ENCODE results near the gene ADAM19. TPM values are rescaled to one million over a fixed set of nuclear protein-coding genes. Genes with fewer than 3 reads are reported as not detected.

The ADAM19 gene
- total RNA-seq, 4 donors from 2014 or later, result 4.0 to 28.1 (median 15.1) TPM

GRCh38 chr5:157520911-157521703, 54.5 kb downstream of the ADAM19 start:
- Histone ChIP-seq H3K27me3 (no peaks in the 10 kb centered on the region), H3K4me1 (peaks cover 0 to 28% (median 16%) of the 10 kb centered on the region in 4 donors), H3K36me3 (no peaks in the 10 kb centered on the region), H3K9me3 (no peaks in the 10 kb centered on the region), H3K27ac (peak overlapping the region; percentile 62 to 81 (median 74)), H3K4me3 (no peak overlapping the region)
- TF ChIP-seq, protein P1, sequence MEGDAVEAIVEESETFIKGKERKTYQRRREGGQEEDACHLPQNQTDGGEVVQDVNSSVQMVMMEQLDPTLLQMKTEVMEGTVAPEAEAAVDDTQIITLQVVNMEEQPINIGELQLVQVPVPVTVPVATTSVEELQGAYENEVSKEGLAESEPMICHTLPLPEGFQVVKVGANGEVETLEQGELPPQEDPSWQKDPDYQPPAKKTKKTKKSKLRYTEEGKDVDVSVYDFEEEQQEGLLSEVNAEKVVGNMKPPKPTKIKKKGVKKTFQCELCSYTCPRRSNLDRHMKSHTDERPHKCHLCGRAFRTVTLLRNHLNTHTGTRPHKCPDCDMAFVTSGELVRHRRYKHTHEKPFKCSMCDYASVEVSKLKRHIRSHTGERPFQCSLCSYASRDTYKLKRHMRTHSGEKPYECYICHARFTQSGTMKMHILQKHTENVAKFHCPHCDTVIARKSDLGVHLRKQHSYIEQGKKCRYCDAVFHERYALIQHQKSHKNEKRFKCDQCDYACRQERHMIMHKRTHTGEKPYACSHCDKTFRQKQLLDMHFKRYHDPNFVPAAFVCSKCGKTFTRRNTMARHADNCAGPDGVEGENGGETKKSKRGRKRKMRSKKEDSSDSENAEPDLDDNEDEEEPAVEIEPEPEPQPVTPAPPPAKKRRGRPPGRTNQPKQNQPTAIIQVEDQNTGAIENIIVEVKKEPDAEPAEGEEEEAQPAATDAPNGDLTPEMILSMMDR (IDR thresholded peaks at IDR 0.05), result peak in 1 of 5 experiments; percentile 18
- TF ChIP-seq POLR2AphosphoS5 (IDR thresholded peaks at IDR 0.05) (peak in 2 of 3 donors; percentile 38 to 54), POLR2A (IDR thresholded peaks at IDR 0.05) (no peak), EP300 (IDR thresholded peaks at IDR 0.05; ENCODE audit: low read depth) (peak; percentile 86)
- WGBS, 2 donors (ENCODE audit: low coverage in 1 of 2), result 66 to 86% methylated on average over 2 to 9 of the region's 9 CpGs
- intact Hi-C loops (cut with DNase I; ENCODE audit: low total_unique reads), result no loop called here
- in situ Hi-C loops (cut with MboI; ENCODE audit: low pct_ligation_motif_present in 1 of 4, low pct_unique_long_range_greater_than_20kb in 1 of 4, low sequenced_read_pairs in 3 of 4), result no loop called here
- peak; percentile 44 for DNase-seq

GRCh38 chr5:157519579-157520253, 55.9 kb downstream of the ADAM19 start:
- WGBS, 2 donors (ENCODE audit: low coverage in 1 of 2), result 84 to 100% methylated on average over 2 to 9 of the region's 9 CpGs
- H3K36me3 ChIP-seq, result no peaks in the 10 kb centered on the region
- peak; percentile 37 for DNase-seq
- peak overlapping the region; percentile 69 to 81 (median 80) for H3K27ac ChIP-seq
- H3K27me3 ChIP-seq, result no peaks in the 10 kb centered on the region
- intact Hi-C loops (cut with DNase I; ENCODE audit: low total_unique reads), result no loop called here
- in situ Hi-C loops (cut with MboI; ENCODE audit: low pct_ligation_motif_present in 1 of 4, low pct_unique_long_range_greater_than_20kb in 1 of 4, low sequenced_read_pairs in 3 of 4), result no loop called here
- H3K4me1 ChIP-seq, result peaks cover 4 to 37% (median 18%) of the 10 kb centered on the region in 4 donors
- no peaks in the 10 kb centered on the region for H3K9me3 ChIP-seq
- TF ChIP-seq POLR2AphosphoS5 (IDR thresholded peaks at IDR 0.05) (no peak), EP300 (IDR thresholded peaks at IDR 0.05; ENCODE audit: low read depth) (no peak), POLR2A (IDR thresholded peaks at IDR 0.05) (no peak)
- TF ChIP-seq, protein P1 (IDR thresholded peaks at IDR 0.05), result no peak
- no peak overlapping the region for H3K4me3 ChIP-seq

GRCh38 chr5:157518963-157519362, 56.6 kb downstream of the ADAM19 start:
- Histone ChIP-seq H3K27me3 (no peaks in the 10 kb centered on the region), H3K27ac (peak overlapping the region; percentile 78 to 82 (median 81)), H3K4me3 (no peak overlapping the region), H3K9me3 (no peaks in the 10 kb centered on the region), H3K36me3 (no peaks in the 10 kb centered on the region), H3K4me1 (peaks cover 4 to 32% (median 14%) of the 10 kb centered on the region in 4 donors)
- no peak for DNase-seq
- WGBS, 2 donors (ENCODE audit: low coverage in 1 of 2), result 80 to 90% methylated on average over 6 of the region's 6 CpGs
- intact Hi-C loops (cut with DNase I; ENCODE audit: low total_unique reads) (no loop called here), in situ Hi-C loops (cut with MboI; ENCODE audit: low pct_ligation_motif_present in 1 of 4, low pct_unique_long_range_greater_than_20kb in 1 of 4, low sequenced_read_pairs in 3 of 4) (no loop called here)
- TF ChIP-seq EP300 (IDR thresholded peaks at IDR 0.05; ENCODE audit: low read depth) (no peak), POLR2A (IDR thresholded peaks at IDR 0.05) (no peak), POLR2AphosphoS5 (IDR thresholded peaks at IDR 0.05) (no peak)
- TF ChIP-seq, protein P1 (IDR thresholded peaks at IDR 0.05), result no peak

GRCh38 chr5:157516626-157517325, 58.8 kb downstream of the ADAM19 start:
- WGBS, 2 donors (ENCODE audit: low coverage in 1 of 2), result 45 to 53% methylated on average over 3 to 5 of the region's 5 CpGs
- peak overlapping the region; percentile 78 to 82 (median 81) for H3K27ac ChIP-seq

More at GRCh38 chr5:157516626-157517325, 58.8 kb downstream of the ADAM19 start:
- intact Hi-C loops (cut with DNase I; ENCODE audit: low total_unique reads), result no loop called here
- TF ChIP-seq POLR2AphosphoS5 (IDR thresholded peaks at IDR 0.05) (peak; percentile 25 to 73 (median 25)), EP300 (IDR thresholded peaks at IDR 0.05; ENCODE audit: low read depth) (no peak), POLR2A (IDR thresholded peaks at IDR 0.05) (no peak)
- TF ChIP-seq, protein P1 (IDR thresholded peaks at IDR 0.05), result no peak
- in situ Hi-C loops (cut with MboI; ENCODE audit: low pct_ligation_motif_present in 1 of 4, low pct_unique_long_range_greater_than_20kb in 1 of 4, low sequenced_read_pairs in 3 of 4), result no loop called here
- H3K27me3 ChIP-seq, result no peaks in the 10 kb centered on the region
- H3K9me3 ChIP-seq, result no peaks in the 10 kb centered on the region
- peak; percentile 39 for DNase-seq
- peaks cover 4 to 35% (median 18%) of the 10 kb centered on the region in 4 donors for H3K4me1 ChIP-seq
- no peak overlapping the region for H3K4me3 ChIP-seq
- no peaks in the 10 kb centered on the region for H3K36me3 ChIP-seq
